NB4 (cell line): ENCODE data around the gene RSPH1.

Source experiments
- CTCF ChIP-seq: IDR thresholded peaks from one replicate; pipeline ENCODE4 v1.5.1; 2012; ENCODE audit warnings: low read depth, low read length
- MYC ChIP-seq: IDR thresholded peaks from 2 replicates; pipeline ENCODE4 v1.6.1; 2011; ENCODE audit warnings: low read depth, low read length
- POLR2A ChIP-seq: IDR thresholded peaks from 2 replicates; pipeline ENCODE4 v1.6.1; 2011; ENCODE audit warnings: mild to moderate bottlenecking; ENCODE audit not compliant: insufficient read length; ENCODE audit errors: extremely low read depth

DNA sequence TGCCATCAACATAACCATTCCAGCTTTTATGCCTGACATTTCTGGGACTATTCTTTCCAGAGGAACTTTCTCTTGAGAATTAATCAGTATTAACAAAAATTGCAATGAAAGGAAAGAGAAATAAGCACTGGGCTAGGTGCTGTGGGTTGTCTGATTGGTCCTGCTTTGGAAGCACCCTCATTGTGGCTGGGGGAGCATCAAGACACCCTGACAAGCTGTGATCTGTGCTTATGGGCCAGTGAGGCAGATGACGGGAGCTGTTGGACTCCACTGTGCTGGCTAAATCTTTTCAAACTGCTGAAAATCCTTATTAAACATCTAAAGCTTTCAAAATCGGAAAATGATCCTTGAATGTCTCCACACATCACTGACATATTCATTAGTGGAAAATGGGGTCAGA, 72.3 kb downstream of the RSPH1 start:
- no peak for TF ChIP-seq POLR2A
- TF ChIP-seq CTCF, result no peak
- TF ChIP-seq MYC, result no peak
